HepG2 (cell line): ENCODE measurements around the gene PAK6. TPM values are rescaled to one million over a fixed set of nuclear protein-coding genes. Genes with fewer than 3 reads are reported as not detected.

ENCODE experiments used
- CENPX ChIP-seq: sonication (generic); formaldehyde crosslinking; IDR thresholded peaks from 2 replicates; pipeline ENCODE4 v1.9.0; 2021; ENCODE audit warnings: mild to moderate bottlenecking, missing genetic modification reagents, moderate library complexity
- DNMT3B ChIP-seq: conservative IDR thresholded peaks from 2 replicates; pipeline ENCODE4 v1.6.1; 2016; ENCODE audit warnings: missing biosample characterization, control low read depth
- ELF4 ChIP-seq: sonication (generic); formaldehyde crosslinking; IDR thresholded peaks from 2 replicates; pipeline ENCODE4 v1.5.0; 2020; ENCODE audit warnings: missing genetic modification reagents, mild to moderate bottlenecking, moderate library complexity, borderline replicate concordance
- HNF4A ChIP-seq: sonication (generic); formaldehyde crosslinking; IDR thresholded peaks from 2 replicates; pipeline ENCODE4 v1.4.0; 2020; ENCODE audit warnings: missing genetic modification reagents
- NR2F2 ChIP-seq: IDR thresholded peaks from 2 replicates; pipeline ENCODE4 v1.6.1; 2012; ENCODE audit warnings: low read depth, inconsistent platforms, borderline replicate concordance
- PAWR ChIP-seq: sonication (generic); formaldehyde crosslinking; IDR thresholded peaks from 2 replicates; pipeline ENCODE4 v1.4.0; 2020; ENCODE audit warnings: missing genetic modification reagents, mild to moderate bottlenecking, borderline replicate concordance
- PHB2 ChIP-seq: fragments of 450-650 bp; IDR thresholded peaks from 2 replicates; pipeline ENCODE4 v1.6.1; 2018; ENCODE audit not compliant: partially characterized antibody
- PRMT3 ChIP-seq: sonication (generic); formaldehyde crosslinking; IDR thresholded peaks from 2 replicates; pipeline ENCODE4 v1.8.1; 2022; ENCODE audit warnings: low read depth, mild to moderate bottlenecking, moderate library complexity, missing genetic modification reagents, borderline replicate concordance
- RAD51 ChIP-seq: fragments of 450-650 bp; IDR thresholded peaks from 2 replicates; pipeline ENCODE4 v1.6.1; 2016; ENCODE audit warnings: borderline replicate concordance
- SMARCE1 ChIP-seq: fragments of 450-650 bp; IDR thresholded peaks from 2 replicates; pipeline ENCODE4 v1.6.1; 2017; ENCODE audit warnings: borderline replicate concordance
- SRY ChIP-seq: sonication (generic); formaldehyde crosslinking; IDR thresholded peaks from 2 replicates; pipeline ENCODE4 v1.8.0; 2022; ENCODE audit warnings: mild to moderate bottlenecking, missing genetic modification reagents
- TSC22D2 ChIP-seq: sonication (generic); formaldehyde crosslinking; IDR thresholded peaks from 2 replicates; pipeline ENCODE4 v1.5.1; 2020; ENCODE audit warnings: missing genetic modification reagents, mild to moderate bottlenecking, borderline replicate concordance
- YEATS2 ChIP-seq: sonication (generic); formaldehyde crosslinking; IDR thresholded peaks from 2 replicates; pipeline ENCODE4 v1.4.0; 2020; ENCODE audit warnings: missing genetic modification reagents, borderline replicate concordance
- ZNF251 ChIP-seq: sonication (generic); formaldehyde crosslinking; IDR thresholded peaks from 2 replicates; pipeline ENCODE4 v1.9.0; 2021; ENCODE audit warnings: mild to moderate bottlenecking, missing genetic modification reagents
- ZNF44 ChIP-seq: sonication (generic); formaldehyde crosslinking; IDR thresholded peaks from 2 replicates; pipeline ENCODE4 v1.5.1; 2020; ENCODE audit warnings: mild to moderate bottlenecking, missing genetic modification reagents
- ZNF496 ChIP-seq: sonication (generic); formaldehyde crosslinking; IDR thresholded peaks from 2 replicates; pipeline ENCODE4 v1.8.1; 2023; ENCODE audit warnings: mild to moderate bottlenecking, moderate library complexity, missing genetic modification reagents; ENCODE audit not compliant: insufficient replicate concordance
- ZNF674 ChIP-seq: sonication (generic); formaldehyde crosslinking; IDR thresholded peaks from 2 replicates; pipeline ENCODE4 v1.5.0; 2020; ENCODE audit warnings: low read depth, mild to moderate bottlenecking, missing genetic modification reagents
- ZNF724P ChIP-seq: sonication (generic); formaldehyde crosslinking; IDR thresholded peaks from 2 replicates; pipeline ENCODE4 v1.8.0; 2022; ENCODE audit warnings: missing genetic modification reagents, borderline replicate concordance
- ZNF768 ChIP-seq: sonication (generic); formaldehyde crosslinking; IDR thresholded peaks from 2 replicates; pipeline ENCODE4 v1.4.0; 2020; ENCODE audit warnings: missing genetic modification reagents
- ZNF772 ChIP-seq: sonication (generic); formaldehyde crosslinking; IDR thresholded peaks from 2 replicates; pipeline ENCODE4 v1.5.0; 2020; ENCODE audit warnings: mild to moderate bottlenecking, missing genetic modification reagents
- polyA plus RNA-seq, 8 experiments: library from polyadenylated mRNA; depleted of rRNA in 3 of 8; stranded (reverse) in 7 of 8; unstranded in 1 of 8; fragments of >200 nt; fragmentation: Illumina TruSeq in 4 of 8; extraction: Trizol in 4 of 8; gene quantifications; 2 replicates each; pipeline versions ENCODE4 v1.2.1 to v1.2.3, GENCODE V29; 2011 to 2016; ENCODE audit warnings: low read depth in 4 of 8, missing spikeins in 1 of 8, mixed read lengths in 1 of 8; ENCODE audit not compliant: insufficient read depth in 1 of 8
- total RNA-seq, 5 experiments: library from RNA; depleted of rRNA; stranded (reverse); fragments of >200 nt; fragmentation: Illumina TruSeq; extraction: Trizol; gene quantifications; 2 replicates each; pipeline ENCODE4 v1.2.3, GENCODE V29; 2016; ENCODE audit warnings: low read depth in 1 of 5
- TF ChIP-seq, protein P1 (sequence below): sonication (generic); formaldehyde crosslinking; conservative IDR thresholded peaks from 2 replicates; pipeline ENCODE4 v1.8.0; 2022; ENCODE audit warnings: mild to moderate bottlenecking, moderate library complexity, missing genetic modification reagents
- TF ChIP-seq, protein P2 (sequence below): sonication (generic); formaldehyde crosslinking; conservative IDR thresholded peaks from 2 replicates; pipeline ENCODE4 v1.4.0; 2020; ENCODE audit warnings: missing genetic modification reagents
- TF ChIP-seq, protein P3 (sequence below), 2 experiments: fragments of 450-650 bp in 1 of 2; sonication (generic) in 1 of 2; formaldehyde crosslinking; IDR thresholded peaks; 2 replicates each; pipeline versions ENCODE4 v1.5.0 to v1.8.0; 2020 to 2022; ENCODE audit warnings: mild to moderate bottlenecking in 1 of 2, missing genetic modification reagents in 1 of 2

Gene PAK6
- total and polyA plus RNA-seq, 2 of the 13 experiments (the other 11 are each of a cell fraction or from before 2014, with no cell fraction given), result 0.07 TPM; not detected in 1

DNA sequence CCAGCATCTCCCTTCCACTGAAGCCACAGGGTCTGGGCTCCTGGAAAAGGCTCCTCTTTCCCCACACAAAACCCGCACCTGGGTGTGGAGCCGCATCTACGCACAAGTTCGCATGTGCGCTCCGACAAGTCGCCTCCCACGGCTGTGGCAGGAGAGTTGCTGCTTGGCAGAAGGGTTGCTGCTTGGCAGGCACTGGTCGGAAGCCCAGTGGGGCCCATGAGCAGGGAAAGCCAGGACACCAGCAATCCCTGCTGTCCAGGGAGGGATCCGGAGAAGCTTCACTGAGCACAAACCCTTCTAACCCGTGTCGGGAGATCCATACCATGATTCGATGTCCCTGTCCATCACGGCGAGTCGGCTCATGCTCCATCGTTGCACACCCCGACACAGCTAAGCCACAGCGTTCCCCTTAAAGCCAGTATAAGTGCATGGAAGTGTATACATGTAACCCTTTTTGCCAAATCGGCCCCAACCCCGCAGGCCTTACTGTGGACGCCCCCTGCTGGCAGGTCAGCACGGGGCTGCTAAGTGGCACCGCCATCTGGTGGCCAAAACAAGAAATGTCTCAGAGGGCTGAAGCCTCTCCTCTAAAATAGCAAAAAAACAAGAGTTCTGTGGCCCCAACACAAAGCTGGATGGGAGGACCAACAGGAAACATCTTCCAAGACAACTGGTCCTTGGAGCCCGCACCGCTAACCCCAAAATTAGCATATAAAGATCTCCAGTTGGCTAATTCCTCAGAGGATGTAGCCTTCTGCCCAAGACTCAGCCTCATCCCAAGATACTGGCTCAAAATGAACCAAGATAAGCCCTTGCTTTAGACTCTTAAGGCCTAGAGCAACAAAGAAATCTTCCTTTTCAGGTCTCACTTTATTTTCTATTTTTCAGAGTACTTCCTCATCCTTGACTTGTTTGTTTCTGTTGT is 35.7 kb downstream of the PAK6 start (continued):
- TF ChIP-seq, protein P1, sequence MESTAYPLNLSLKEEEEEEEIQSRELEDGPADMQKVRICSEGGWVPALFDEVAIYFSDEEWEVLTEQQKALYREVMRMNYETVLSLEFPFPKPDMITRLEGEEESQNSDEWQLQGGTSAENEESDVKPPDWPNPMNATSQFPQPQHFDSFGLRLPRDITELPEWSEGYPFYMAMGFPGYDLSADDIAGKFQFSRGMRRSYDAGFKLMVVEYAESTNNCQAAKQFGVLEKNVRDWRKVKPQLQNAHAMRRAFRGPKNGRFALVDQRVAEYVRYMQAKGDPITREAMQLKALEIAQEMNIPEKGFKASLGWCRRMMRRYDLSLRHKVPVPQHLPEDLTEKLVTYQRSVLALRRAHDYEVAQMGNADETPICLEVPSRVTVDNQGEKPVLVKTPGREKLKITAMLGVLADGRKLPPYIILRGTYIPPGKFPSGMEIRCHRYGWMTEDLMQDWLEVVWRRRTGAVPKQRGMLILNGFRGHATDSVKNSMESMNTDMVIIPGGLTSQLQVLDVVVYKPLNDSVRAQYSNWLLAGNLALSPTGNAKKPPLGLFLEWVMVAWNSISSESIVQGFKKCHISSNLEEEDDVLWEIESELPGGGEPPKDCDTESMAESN, result 0 out of 2 replicates have a peak, but pooled peaks have one; percentile 23
- TF ChIP-seq PHB2, result no peak
- peak; percentile 75; the same call in 1 of the 2 replicates for TF ChIP-seq TSC22D2 (CRISPR knock-in tag)
- no peak for TF ChIP-seq ZNF724P
- no peak for TF ChIP-seq PRMT3 (CRISPR knock-in tag)
- no peak for TF ChIP-seq ZNF674 (CRISPR knock-in tag)
- TF ChIP-seq SMARCE1, result no peak
- no peak for TF ChIP-seq ZNF496 (CRISPR knock-in tag)
- TF ChIP-seq ZNF772 (CRISPR knock-in tag), result no peak
- 0 out of 2 replicates have a peak, but pooled peaks have one; percentile 30 for TF ChIP-seq ZNF768 (CRISPR knock-in tag)
- TF ChIP-seq HNF4A (CRISPR knock-in tag), result no peak
- no peak for TF ChIP-seq ELF4 (CRISPR knock-in tag)
- no peak for TF ChIP-seq SRY (CRISPR knock-in tag)
- TF ChIP-seq, protein P2, sequence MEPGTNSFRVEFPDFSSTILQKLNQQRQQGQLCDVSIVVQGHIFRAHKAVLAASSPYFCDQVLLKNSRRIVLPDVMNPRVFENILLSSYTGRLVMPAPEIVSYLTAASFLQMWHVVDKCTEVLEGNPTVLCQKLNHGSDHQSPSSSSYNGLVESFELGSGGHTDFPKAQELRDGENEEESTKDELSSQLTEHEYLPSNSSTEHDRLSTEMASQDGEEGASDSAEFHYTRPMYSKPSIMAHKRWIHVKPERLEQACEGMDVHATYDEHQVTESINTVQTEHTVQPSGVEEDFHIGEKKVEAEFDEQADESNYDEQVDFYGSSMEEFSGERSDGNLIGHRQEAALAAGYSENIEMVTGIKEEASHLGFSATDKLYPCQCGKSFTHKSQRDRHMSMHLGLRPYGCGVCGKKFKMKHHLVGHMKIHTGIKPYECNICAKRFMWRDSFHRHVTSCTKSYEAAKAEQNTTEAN (CRISPR knock-in tag), result no peak
- TF ChIP-seq CENPX (CRISPR knock-in tag), result no peak
- TF ChIP-seq RAD51, result no peak
- TF ChIP-seq, protein P3, sequence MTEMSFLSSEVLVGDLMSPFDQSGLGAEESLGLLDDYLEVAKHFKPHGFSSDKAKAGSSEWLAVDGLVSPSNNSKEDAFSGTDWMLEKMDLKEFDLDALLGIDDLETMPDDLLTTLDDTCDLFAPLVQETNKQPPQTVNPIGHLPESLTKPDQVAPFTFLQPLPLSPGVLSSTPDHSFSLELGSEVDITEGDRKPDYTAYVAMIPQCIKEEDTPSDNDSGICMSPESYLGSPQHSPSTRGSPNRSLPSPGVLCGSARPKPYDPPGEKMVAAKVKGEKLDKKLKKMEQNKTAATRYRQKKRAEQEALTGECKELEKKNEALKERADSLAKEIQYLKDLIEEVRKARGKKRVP (CRISPR knock-in tag; IDR thresholded peaks at IDR 0.05), result no peak
- no peak for TF ChIP-seq PAWR (CRISPR knock-in tag)
- TF ChIP-seq ZNF44 (CRISPR knock-in tag), result no peak
- TF ChIP-seq NR2F2, result 0 out of 2 replicates have a peak, but pooled peaks have one; percentile 18
- TF ChIP-seq YEATS2 (CRISPR knock-in tag), result no peak
- TF ChIP-seq ZNF251, result no peak
- TF ChIP-seq DNMT3B (CRISPR knock-in tag), result 0 out of 2 replicates have a peak, but pooled peaks have one; percentile 70
